Smooth muscle cell (in vitro differentiated cells): ENCODE results near the gene XKR7. TPM values are rescaled to one million over a fixed set of nuclear protein-coding genes. Genes with fewer than 3 reads are reported as not detected.

Source experiments
- DNase-seq: peaks from one replicate; lab custom pipeline; 2025; ENCODE audit not compliant: unreplicated experiment; lab: John Stamatoyannopoulos, UW
- H2AFZ ChIP-seq: fragments of 200-600 bp; sonication (generic); 2 replicates; pipeline ENCODE4 v1.6.0; 2016; ENCODE audit warnings: antibody characterized with exemption, low read depth, mild to moderate bottlenecking
- H3F3A ChIP-seq: fragments of 200-600 bp; sonication (generic); 2 replicates; pipeline ENCODE4 v1.6.0; 2017; ENCODE audit warnings: antibody characterized with exemption, low read depth
- H3K27ac ChIP-seq: fragments of 200-600 bp; sonication (generic); 2 replicates; pipeline ENCODE4 v1.5.1; 2016; ENCODE audit warnings: low read depth, mild to moderate bottlenecking
- H3K27me3 ChIP-seq: fragments of 200-600 bp; sonication (generic); 2 replicates; pipeline ENCODE4 v1.6.1; 2016; ENCODE audit warnings: low read depth, mild to moderate bottlenecking
- H3K36me3 ChIP-seq: fragments of 200-600 bp; sonication (generic); 2 replicates; pipeline ENCODE4 v1.5.1; 2016; ENCODE audit warnings: low read depth
- H3K4me1 ChIP-seq: fragments of 200-600 bp; sonication (generic); 2 replicates; pipeline ENCODE4 v1.5.1; 2016; ENCODE audit warnings: low read depth
- H3K4me2 ChIP-seq: fragments of 200-600 bp; sonication (generic); 2 replicates; pipeline ENCODE4 v1.6.0; 2016; ENCODE audit warnings: mild to moderate bottlenecking
- H3K4me3 ChIP-seq: fragments of 200-600 bp; sonication (generic); 2 replicates; pipeline ENCODE4 v1.5.1; 2016; ENCODE audit warnings: mild to moderate bottlenecking
- H3K79me2 ChIP-seq: fragments of 200-600 bp; sonication (generic); 2 replicates; pipeline ENCODE4 v1.6.0; 2016; ENCODE audit warnings: low read depth, mild to moderate bottlenecking
- H3K9ac ChIP-seq: fragments of 200-600 bp; sonication (generic); 2 replicates; pipeline ENCODE4 v1.6.0; 2016; ENCODE audit warnings: low read depth
- H3K9me3 ChIP-seq: fragments of 200-600 bp; sonication (generic); replicated peaks from 2 replicates; pipeline ENCODE4 v1.5.1; 2016; ENCODE audit warnings: low read depth
- H4K20me1 ChIP-seq: fragments of 200-600 bp; sonication (generic); 2 replicates; pipeline ENCODE4 v1.6.0; 2016; ENCODE audit warnings: low read depth
- whole genome bisulfite sequencing: methylation state at CpG from one replicate; pipeline ENCODE4 v1.1.7; 2016; ENCODE audit warnings: low lambda C conversion rate; 5-methylcytosine and 5-hydroxymethylcytosine counted together
- polyA plus RNA-seq: library from polyadenylated mRNA; unstranded; fragments of >200 nt; fragmentation: Nextera tagmentation; extraction: Ambion mirVana; gene quantifications from 2 replicates; pipeline ENCODE4 v1.2.1, GENCODE V29; 2016
- total RNA-seq: library from RNA; depleted of rRNA; stranded (reverse); fragments of >200 nt; gene quantifications from 2 replicates; pipeline ENCODE4 v1.2.3, GENCODE V29; 2014
- TF ChIP-seq, protein P1 (sequence below): fragments of 200-600 bp; sonication (generic); IDR thresholded peaks from 2 replicates; pipeline ENCODE4 v1.5.1; 2017; ENCODE audit warnings: borderline replicate concordance, mild to moderate bottlenecking, antibody characterized with exemption; ENCODE audit not compliant: insufficient read depth, poor library complexity, severe bottlenecking

Gene XKR7
- total and polyA plus RNA-seq, 2 experiments from 2014 or later, result not detected

DNA sequence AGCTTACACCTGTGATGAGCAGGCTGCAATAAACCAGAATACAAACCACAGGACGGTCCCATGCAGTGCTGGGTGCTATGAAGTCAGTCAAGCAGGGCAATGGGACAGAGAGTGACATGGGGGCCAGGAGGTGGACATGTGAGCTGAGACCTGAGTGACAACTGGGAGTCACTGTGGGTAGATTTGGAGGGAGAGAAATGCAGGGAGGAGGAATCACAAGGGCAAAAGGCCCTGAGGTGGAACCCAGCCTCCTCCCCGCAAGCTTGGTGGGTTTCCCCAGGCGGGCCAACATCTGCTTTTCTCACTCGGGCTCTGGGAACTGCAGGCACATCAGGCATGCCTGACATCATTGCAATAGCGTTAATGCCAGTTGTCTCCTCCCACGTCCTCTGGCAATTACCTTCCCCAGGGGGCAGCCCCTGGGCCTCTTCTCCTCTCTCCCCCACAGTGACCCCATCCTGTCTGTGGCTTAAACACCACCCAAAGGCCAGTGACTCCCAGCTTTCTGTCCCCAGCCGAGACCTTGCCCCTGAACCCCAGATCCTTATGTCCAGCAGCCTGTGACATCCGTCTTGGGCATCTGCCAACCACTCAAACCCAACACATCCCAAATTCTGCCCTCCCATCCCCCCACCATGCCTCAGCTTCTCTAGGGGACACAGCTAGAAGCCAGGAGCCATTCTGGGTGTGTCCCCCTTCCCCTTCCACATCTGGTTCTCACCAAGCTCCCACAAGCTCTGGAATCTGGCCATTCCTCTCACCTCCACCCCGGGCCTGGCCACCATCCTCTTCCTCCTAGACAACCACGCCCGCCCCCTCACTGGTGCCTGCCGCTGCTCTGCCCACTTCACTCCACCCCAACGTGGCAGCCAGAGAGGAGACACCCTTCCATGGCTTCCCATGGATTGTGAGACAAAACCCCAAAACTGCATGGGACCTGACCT is 44.3 kb upstream of the XKR7 start:
- WGBS, result 63% methylated on average over 13 of the region's 13 CpGs
- Histone ChIP-seq H3K27ac (no peak overlapping the region), H3K9ac (no peak overlapping the region), H3K4me3 (no peak overlapping the region), H4K20me1 (no peaks in the 10 kb centered on the region), H3K36me3 (no peaks in the 10 kb centered on the region), H3K9me3 (no peaks in the 10 kb centered on the region), H3F3A (no peaks in the 10 kb centered on the region), H3K27me3 (no peaks in the 10 kb centered on the region), H3K79me2 (no peaks in the 10 kb centered on the region), H3K4me2 (no peak overlapping the region), H2AFZ (no peak overlapping the region), H3K4me1 (no peaks in the 10 kb centered on the region)
- no peak for DNase-seq
- TF ChIP-seq, protein P1, sequence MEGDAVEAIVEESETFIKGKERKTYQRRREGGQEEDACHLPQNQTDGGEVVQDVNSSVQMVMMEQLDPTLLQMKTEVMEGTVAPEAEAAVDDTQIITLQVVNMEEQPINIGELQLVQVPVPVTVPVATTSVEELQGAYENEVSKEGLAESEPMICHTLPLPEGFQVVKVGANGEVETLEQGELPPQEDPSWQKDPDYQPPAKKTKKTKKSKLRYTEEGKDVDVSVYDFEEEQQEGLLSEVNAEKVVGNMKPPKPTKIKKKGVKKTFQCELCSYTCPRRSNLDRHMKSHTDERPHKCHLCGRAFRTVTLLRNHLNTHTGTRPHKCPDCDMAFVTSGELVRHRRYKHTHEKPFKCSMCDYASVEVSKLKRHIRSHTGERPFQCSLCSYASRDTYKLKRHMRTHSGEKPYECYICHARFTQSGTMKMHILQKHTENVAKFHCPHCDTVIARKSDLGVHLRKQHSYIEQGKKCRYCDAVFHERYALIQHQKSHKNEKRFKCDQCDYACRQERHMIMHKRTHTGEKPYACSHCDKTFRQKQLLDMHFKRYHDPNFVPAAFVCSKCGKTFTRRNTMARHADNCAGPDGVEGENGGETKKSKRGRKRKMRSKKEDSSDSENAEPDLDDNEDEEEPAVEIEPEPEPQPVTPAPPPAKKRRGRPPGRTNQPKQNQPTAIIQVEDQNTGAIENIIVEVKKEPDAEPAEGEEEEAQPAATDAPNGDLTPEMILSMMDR, result no peak

DNA sequence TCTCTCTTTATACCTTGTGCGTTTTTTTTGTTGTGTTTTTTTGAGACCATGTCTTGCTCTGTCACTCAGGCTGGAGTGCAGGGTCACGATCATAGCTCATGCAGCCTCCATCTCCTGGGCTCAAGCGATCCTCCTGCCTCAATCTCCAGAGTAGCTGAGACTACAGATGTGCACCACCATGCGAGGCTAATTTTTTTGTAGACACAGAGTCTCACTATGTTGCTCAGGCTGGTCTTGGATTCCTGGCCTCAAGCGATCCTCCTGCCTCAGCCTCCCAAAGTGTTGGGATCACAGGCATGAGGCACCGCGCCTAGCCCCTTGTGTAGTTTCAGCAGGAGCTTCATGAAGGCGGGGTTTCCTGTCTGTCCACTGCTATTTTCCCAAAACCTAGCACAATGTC is 43.4 kb upstream of the XKR7 start:
- H3K9ac ChIP-seq, result no peak overlapping the region
- H3K4me1 ChIP-seq, result no peaks in the 10 kb centered on the region
- TF ChIP-seq, protein P1, result no peak
- no peaks in the 10 kb centered on the region for H3F3A ChIP-seq
- no peak overlapping the region for H3K4me2 ChIP-seq
- no peak for DNase-seq
- no peaks in the 10 kb centered on the region for H3K79me2 ChIP-seq
- no peak overlapping the region for H2AFZ ChIP-seq
- 95% methylated on average over 8 of the region's 8 CpGs for WGBS
- H3K9me3 ChIP-seq, result no peaks in the 10 kb centered on the region
- H3K4me3 ChIP-seq, result no peak overlapping the region
- H3K36me3 ChIP-seq, result no peaks in the 10 kb centered on the region
- no peaks in the 10 kb centered on the region for H3K27me3 ChIP-seq
- H4K20me1 ChIP-seq, result no peaks in the 10 kb centered on the region
- H3K27ac ChIP-seq, result no peak overlapping the region

DNA sequence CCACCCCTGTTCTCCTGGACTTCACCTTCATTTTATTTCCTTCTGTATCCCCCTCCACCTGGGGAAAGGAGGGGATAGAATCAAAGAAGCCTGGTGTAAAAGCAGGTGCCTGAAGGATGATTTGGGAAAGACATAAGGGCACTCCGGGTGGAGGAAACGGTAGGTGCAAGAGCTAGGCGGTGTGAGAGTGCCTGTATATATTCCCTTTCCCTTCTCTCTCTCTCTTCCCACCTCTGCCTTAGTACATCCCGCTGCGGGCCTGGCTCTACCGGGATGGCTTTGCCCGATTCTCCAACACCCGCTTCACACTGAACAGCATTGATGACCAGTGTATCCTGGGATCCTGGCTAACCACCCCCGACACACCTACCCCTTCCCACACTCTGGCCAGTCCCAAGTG is 42.3 kb upstream of the XKR7 start:
- no peaks in the 10 kb centered on the region for H3K79me2 ChIP-seq
- H3K4me2 ChIP-seq, result no peak overlapping the region
- H3F3A ChIP-seq, result no peaks in the 10 kb centered on the region
- DNase-seq, result no peak
- no peak overlapping the region for H3K27ac ChIP-seq
- H3K36me3 ChIP-seq, result no peaks in the 10 kb centered on the region
- no peak overlapping the region for H2AFZ ChIP-seq
- no peaks in the 10 kb centered on the region for H3K4me1 ChIP-seq
- no peaks in the 10 kb centered on the region for H3K9me3 ChIP-seq
- H3K4me3 ChIP-seq, result no peak overlapping the region
- H3K27me3 ChIP-seq, result no peaks in the 10 kb centered on the region
- WGBS, result 81% methylated on average over 9 of the region's 9 CpGs
- TF ChIP-seq, protein P1, result no peak
- no peak overlapping the region for H3K9ac ChIP-seq
- no peaks in the 10 kb centered on the region for H4K20me1 ChIP-seq
